ENCODE results near the gene C1S.
"Not testable (repeated sequence)": the region's sequence is repeated elsewhere in the genome, so short reads cannot be mapped to it uniquely, and the experiment has no call there.

The C1S gene

DNA sequence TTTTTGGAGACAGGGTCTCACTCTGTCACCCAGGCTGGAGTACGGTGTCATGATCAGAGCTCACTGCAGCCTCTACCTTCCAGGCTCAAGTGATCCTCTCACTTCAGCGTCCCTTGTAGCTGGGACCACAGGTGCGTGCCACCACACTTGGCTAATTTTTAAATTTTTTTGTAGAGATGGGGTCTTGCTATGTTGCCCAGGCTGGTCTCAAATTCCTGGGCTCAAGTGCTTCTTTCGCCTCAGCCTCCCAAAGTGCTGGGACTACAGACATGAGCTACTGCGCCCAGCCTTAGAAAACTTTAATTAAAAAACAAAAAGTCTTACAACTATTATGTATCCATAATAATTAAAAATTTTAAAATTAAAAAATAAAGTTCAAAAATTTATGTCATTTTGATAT, 46.7 kb downstream of the C1S start:
- DNase-seq, result not testable (repeated sequence)

DNA sequence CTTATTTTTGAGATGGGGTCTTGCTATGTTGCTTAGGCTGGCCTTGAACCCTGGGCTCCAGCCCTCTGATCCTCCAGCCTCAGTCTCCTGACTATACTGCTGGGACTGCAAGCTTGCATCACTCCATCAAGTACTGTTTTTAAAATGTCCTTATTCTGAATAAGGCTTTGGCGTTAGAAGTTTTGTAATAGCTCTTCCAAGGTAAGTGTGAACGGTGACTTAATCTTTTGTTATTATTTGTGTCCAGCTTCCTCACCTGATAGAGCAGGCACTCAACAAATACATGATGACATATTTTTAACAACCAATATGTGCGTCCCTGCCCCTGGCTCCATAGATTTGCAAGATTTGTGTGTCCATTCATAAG, 47.1 kb downstream of the C1S start:
- DNase-seq, result peak; percentile 2

DNA sequence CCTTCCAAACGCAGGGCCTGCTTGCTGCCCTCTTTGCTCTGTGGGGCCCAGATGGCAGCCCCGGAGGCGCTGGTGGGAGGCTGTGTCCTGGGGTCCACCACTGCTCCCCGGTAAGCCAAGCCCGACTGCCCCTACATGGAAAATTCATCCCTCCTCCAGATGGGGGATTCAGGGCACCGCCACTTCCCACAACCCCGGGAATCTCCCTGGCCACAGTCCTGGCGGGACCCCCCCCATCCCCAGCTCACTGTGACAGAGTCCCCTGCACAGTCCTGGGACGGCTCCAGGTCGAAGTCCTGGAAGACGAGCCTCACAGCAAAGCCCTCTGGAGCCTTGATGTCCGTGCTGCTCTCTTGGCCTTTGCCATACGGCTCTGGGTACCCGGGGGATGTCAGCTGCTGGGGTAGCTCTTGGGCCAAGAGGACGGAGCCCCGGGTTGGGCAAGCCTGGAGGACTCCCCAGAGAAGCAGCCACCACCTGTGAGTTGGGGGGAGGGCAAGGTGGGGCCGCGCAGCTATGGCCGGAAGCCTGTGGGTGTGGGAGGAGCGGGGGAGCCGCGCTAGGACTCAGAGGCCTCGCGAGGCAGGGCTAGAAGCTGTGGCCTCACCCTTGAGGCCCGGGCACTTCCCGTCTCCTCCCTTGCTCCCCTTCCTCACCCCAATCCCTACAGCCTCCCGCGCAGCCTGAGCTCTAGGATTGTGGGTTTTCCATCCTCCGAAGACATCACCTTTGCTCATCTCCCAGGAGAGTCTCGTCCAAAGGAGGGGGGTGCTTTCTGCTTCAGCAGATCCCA, 47.7 kb downstream of the C1S start:
- DNase-seq, result peak; percentile 51

DNA sequence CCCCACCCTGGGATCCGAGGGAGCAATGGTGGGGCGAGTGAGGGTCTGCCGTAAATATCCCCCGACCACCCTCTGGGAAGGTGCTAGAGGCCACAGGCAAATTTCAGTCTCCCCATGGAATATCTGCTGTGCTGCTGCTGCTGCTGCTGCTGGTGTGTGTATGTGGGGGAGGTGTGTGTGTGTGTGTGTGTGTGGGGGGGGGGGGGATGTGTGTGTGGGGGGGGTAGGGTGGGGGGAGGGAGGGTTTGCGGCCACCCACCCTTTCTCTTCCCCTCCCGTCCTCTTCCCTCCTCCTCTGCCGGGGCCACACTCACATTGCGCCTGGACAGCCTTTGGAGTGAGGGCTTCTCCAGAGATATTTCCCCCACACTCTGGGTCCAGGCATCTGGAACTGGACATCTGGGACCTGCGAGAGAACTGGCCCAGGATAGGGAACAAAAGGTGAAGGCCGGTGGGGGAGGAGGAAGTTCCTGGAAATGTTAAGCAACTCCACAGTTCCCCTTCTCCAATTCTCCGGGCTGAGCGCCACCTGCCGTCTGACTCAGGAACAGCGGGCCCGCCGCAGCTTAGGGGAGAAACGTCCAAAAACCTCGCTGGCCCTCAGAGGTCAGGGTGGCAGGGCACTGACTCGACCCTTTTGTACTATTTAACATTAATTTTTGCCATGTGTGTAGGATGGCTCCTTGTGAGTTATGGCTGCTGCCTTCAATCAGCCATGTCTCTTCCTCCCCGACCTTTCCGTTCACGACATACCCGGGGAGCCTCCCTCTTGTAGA, 48.5 kb downstream of the C1S start, which contains the start of gene C1RL:
C1RL (minus strand) TSS at position 419 of the 776 bp plus-strand sequence; CDS start at position 385, 34 bp downstream.
- peak; percentile 79 for DNase-seq

DNA sequence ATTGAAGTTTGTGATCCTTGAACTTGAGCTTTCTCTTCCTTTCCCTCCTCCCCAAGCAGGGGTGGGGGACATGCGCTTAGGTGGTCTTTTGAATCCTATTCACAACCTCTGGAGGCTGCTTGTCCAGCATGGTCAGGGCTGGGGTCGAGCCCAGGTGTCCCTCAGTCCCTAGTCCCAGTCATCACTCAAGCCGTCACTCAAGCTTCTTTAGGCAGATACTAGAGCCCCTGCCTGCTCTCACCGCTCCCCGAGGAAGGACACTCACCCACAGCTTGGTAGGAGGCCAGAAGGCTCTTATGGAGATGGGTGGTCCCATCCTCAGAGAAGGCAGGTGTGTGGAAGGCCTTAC, 49.0 kb downstream of the C1S start:
- no peak for DNase-seq

DNA sequence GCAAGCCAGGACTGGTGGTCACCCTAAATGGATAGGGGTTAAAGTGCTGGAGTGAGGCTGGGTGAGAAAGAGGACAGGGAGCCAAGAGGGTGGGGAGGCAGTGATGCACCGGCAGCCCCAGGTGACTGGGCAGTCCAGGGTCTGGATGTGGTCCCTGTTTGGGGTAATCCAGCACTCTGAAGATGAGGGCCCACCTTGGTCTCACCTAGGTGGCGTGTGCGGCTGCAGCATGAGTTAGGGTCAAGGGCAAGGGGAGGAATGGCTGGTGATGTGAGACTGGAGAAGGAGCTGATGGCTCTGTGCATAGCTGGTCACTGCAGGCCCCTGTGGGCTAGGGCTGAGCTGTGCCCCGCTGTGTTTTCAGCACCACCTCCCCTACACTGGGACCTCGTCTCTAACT, 50.1 kb downstream of the C1S start:
- no peak for DNase-seq

DNA sequence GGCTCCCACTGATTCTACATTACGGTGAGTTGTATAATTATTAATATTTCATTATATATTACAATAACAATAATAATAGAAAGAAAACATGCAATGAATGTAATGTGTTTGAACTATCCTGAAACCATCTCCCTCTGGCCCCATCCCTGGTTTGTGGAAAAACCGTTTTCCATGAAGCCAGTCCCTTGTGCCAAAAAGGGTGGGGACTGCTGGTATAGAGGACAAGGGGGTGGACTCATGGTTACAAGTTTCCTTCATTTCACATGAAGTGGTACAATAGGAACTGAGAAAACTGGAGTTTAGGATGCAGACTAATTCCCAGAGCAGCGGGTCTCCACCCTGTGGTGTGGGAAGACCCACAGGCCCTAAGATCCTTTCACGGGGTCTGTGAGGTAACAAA, 51.5 kb downstream of the C1S start:
- DNase-seq, result no peak

DNA sequence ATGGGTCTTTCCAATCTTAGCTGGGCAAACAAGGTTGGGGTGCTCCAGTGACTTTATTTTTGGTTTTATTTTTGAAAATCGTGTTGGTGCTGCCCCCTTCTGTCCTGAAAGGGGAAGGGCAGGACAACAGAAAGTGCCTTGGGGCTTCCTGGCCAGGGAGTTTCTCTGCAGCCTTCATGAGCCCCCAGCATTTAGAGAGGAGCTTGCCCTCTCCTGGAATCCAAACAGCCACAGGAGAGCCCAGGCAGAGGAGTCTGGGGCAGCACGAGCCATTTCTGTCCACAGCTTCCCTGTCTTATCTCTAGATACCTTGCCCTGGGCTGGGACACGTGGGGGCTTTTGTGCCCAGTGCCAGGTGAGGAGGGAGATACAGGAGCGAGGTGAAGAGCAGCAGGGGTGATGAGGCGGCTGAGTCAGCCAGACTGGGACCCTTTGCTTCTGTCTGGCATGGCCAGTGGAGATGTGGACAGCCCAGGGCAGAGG, 52.9 kb downstream of the C1S start:
- peak; percentile 45 for DNase-seq

DNA sequence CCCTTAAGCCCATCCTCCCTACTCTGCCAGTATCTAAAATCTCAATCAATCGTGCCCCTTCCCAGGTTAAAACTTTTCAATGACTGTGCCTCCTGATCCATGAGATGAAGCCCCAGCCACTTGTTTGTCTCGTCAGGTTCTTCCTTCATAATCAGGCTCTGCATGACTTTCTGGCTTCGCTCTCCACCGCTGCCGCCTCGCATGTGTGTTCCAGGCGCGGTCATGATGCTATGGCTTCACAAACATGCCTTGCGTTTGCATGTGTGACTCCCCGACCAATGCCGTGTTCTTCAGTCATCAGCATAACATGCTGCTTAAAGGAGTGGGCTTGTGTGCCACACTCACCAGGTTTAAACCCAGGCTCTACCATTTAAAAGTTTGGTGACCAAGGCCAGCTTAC, 53.5 kb downstream of the C1S start:
- no peak for DNase-seq

DNA sequence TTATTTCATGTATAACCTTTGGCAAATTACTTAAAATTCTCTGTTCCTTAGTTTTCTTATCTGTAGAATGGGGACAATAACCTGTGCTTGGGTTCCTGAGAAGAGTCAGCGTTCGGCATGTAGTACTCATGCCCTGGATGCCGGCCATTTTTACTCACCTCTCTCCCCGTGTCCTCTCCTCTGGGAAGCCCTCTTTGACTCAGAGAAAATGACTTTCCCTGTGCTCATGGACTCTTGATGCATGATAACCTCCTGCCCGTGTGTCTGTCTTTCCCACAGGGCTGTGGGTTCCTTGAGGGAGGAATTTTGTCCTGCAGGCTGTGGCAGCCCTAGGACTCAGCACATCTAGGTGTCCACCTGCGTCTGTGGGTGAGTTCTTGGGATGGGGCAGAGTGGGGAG, 54.3 kb downstream of the C1S start:
- DNase-seq, result no peak

DNA sequence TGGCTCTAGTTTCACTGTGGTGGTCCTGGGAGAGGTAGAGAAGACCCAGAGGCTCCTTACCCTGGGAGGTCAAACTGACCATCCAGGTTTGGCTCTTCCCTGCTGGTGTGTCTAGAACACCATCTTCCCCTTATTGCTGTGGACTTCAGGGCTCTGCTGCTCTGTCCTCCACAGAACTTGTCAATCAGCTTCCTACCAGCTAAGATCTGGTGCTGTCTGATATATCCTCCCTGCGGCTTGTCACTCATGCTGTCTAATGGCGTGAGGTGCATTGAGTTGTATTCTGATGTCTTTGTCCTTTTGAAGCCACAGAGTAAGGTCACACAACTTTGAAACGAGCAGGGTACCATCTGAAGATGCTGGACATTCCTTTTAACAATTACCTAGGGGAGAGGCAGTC, 55.7 kb downstream of the C1S start:
- DNase-seq, result no peak

DNA sequence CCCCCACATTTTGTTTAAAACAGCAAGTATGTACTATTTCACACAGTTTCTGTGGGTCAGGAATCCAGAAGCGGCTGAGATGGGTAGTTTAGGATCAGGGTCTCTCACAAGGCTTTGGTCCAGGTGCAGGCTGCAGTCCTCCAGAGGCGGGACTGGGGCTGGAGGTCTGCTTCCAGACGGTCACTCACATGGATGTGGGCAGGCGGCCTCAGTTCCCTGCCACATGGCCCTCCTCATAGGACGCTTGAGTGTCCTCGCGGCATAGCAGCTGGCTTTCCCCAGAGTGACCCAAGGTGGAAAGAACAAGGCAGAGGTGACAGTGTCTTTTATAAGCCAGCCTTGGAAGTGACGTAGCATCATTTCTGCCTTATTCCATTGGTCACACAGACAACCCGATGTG, 56.4 kb downstream of the C1S start:
- no peak for DNase-seq

DNA sequence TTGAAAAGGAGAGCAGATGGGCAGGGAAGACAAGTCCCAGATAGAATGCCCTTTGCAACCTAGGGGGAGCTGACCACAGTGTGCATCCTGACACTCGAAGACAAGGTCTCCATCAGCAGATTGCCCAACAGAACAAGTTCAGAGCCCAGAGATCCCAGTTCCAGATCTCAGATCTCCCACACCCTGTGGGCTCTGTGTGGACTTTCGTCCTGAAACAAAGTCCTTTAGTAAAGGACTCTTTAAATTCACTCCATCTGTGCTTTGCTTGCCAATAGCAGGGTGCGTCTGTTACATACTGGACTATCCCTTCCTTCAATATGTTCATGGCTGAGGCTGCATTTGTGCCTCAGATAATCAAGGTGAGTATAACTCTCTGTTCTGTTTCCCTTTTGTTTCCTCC, 57.2 kb downstream of the C1S start:
- DNase-seq, result no peak

DNA sequence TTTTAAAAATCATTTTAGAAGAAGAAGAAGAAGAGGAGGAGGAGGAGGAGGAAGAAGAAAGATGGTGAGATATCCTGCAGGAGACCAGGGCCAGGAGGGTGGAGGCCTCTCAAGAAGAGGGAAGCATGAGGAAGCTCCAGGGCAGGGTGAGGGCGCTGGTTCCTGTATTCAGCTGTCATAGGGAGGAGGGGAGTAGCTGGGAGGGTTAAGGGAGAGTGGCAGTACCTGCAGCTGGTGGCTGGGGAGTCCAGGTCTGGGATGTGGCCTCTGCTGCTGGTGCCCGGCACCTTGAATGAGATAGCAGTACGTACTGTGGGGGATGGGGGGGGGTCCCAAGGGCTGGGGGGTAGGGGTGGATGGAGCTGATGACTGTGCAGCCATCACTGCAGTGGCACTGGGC, 58.4 kb downstream of the C1S start:
- no peak for DNase-seq

DNA sequence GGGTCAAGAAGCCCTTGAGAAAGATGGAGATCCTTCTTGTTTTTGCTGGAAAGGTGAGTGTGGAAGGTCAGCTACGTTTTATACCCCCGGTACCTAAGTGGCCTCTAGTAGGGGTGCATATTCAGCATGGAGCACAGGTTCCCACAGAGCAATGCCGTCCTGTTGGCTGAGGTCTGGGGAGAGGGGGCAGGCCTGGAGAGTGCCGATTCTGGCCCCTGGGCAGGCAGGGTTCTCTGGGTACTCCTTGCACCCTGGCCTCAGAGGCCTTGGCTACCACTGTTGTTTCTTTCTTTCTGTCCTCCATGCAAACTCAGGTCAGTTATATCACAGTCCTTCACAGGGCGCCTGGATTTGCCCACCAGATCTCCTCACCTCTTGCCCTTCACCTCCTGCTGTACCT, 59.6 kb downstream of the C1S start:
- DNase-seq, result no peak

Measured in NCI-H1105 treated with DMSO at 0.1 percent for 48 hours (cell line).